Stimulated activated CD4-positive, alpha-beta T cell treated with anti-CD3 and anti-CD28 coated beads, TNF-alpha, amount 100 ng/mL, for 1 hour (primary cell): ENCODE measurements around the gene PCSK6.
"Not testable (repeated sequence)": the region's sequence is repeated elsewhere in the genome, so short reads cannot be mapped to it uniquely, and the experiment has no call there.

Experiments used
- DNase-seq, 3 donors: peaks; one replicate each; pipeline ENCODE4 v3.0.0-alpha.2; 2020; ENCODE audit warnings: low read depth in 3 of 3, low spot score in 1 of 3

Gene PCSK6

GRCh38 chr15:101380146-101380545 lies 109.4 kb downstream of the PCSK6 start:
- DNase-seq: no peak

GRCh38 chr15:101379647-101380046 lies 109.9 kb downstream of the PCSK6 start:
- DNase-seq: no peak

- DNase-seq: no peak
Measured at GRCh38 chr15:101378879-101379278, 110.6 kb downstream of the PCSK6 start.

GRCh38 chr15:101378171-101378755 lies 111.2 kb downstream of the PCSK6 start:
- DNase-seq: no peak

- DNase-seq: no peak
Measured at GRCh38 chr15:101376615-101377395, 112.7 kb downstream of the PCSK6 start.

- not testable (repeated sequence) for DNase-seq
Measured at GRCh38 chr15:101375006-101375405, 114.5 kb downstream of the PCSK6 start.

- DNase-seq: no peak
Measured at GRCh38 chr15:101374326-101374725, 115.2 kb downstream of the PCSK6 start.

- DNase-seq: no peak
Measured at GRCh38 chr15:101373577-101373976, 115.9 kb downstream of the PCSK6 start.

GRCh38 chr15:101372960-101373525 lies 116.5 kb downstream of the PCSK6 start:
- DNase-seq: no peak

- DNase-seq: no peak
Measured at GRCh38 chr15:101372149-101372577, 117.3 kb downstream of the PCSK6 start.

- DNase-seq: no peak
Measured at GRCh38 chr15:101371519-101371918, 118.0 kb downstream of the PCSK6 start.

GRCh38 chr15:101371081-101371480 lies 118.4 kb downstream of the PCSK6 start:
- no peak for DNase-seq

- DNase-seq: no peak
Measured at GRCh38 chr15:101370330-101371024, 119.0 kb downstream of the PCSK6 start.

GRCh38 chr15:101369676-101370075 lies 119.8 kb downstream of the PCSK6 start:
- DNase-seq: no peak

GRCh38 chr15:101368861-101369642 lies 120.5 kb downstream of the PCSK6 start:
- DNase-seq: no peak

GRCh38 chr15:101368086-101368780 lies 121.3 kb downstream of the PCSK6 start:
- no peak for DNase-seq

GRCh38 chr15:101366853-101367252 lies 122.7 kb downstream of the PCSK6 start:
- no peak for DNase-seq

GRCh38 chr15:101362986-101363566 lies 126.4 kb downstream of the PCSK6 start:
- DNase-seq: no peak

GRCh38 chr15:101362359-101362758 lies 127.1 kb downstream of the PCSK6 start:
- DNase-seq: no peak

GRCh38 chr15:101361418-101361817 lies 128.1 kb downstream of the PCSK6 start:
- DNase-seq: no peak
